NCI-H1694 treated with DMSO at 0.1 percent for 48 hours (cell line): ENCODE results near the gene EFS.
A peak's percentile ranks its signal among the peaks of the same experiment; 100 is the strongest.
"Not testable (repeated sequence)": the region's sequence is repeated elsewhere in the genome, so short reads cannot be mapped to it uniquely, and the experiment has no call there.

Source experiments
- DNase-seq: peaks from one replicate; lab custom pipeline; 2025; lab: John Stamatoyannopoulos, UW

The EFS gene

DNA sequence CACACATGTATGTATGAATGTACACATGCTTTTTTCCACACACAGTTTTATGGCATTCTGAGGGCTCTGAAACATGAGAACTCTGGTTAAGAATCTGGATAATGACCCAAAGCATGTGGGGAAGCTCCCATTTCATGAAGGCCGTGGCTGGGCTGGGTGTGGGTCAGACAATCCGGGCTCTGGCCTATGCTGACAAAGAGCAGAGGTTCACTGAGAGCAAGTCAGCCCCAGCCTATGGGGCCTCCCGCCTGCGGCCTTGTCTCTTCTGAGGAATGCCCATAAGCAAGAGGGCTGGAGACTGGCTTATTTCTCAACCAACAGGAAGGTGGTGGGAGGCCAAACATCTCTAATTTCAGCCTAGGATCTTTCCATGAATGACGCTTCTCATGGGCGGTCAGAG lies 34.6 kb upstream of the EFS start:
- DNase-seq: no peak

DNA sequence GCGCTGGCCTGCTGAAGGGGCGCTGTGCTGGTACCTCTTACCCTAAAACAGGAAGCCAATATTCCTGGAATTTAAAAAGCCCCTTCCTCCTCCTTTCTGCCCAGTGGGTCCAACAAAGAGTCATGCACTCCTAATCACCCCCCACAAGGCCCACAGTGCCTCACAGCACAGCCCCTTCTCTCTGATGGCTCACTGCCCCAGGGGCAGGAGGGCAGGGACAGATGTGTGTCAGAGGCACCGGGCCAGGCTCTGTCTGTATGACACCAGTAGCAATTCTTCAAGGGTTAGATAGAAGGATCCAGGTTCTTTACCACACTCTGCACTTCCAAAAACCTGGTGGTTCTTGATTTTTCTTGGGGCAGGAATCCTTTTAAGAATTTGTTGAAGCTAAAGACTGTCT lies 34.2 kb upstream of the EFS start:
- DNase-seq: no peak

DNA sequence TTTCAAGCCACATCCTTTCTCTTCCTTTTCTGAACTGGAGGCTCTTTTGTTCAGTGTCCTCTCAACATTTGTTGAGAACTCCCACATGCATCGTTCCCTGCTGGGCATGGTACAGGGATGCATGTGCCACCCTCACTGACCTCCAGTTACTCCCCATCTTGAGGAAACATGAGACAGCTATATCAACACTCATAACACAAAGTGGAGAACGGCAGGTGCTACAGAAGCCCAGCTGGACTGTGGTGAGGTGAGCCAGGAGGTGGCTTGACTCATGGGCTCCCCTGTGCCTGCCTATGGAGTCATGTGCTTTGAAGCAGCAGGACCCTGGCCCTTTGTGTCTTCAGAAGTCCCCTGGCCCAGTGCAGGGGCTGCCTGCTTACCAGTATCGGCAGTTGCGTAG lies 33.4 kb upstream of the EFS start:
- DNase-seq: no peak

DNA sequence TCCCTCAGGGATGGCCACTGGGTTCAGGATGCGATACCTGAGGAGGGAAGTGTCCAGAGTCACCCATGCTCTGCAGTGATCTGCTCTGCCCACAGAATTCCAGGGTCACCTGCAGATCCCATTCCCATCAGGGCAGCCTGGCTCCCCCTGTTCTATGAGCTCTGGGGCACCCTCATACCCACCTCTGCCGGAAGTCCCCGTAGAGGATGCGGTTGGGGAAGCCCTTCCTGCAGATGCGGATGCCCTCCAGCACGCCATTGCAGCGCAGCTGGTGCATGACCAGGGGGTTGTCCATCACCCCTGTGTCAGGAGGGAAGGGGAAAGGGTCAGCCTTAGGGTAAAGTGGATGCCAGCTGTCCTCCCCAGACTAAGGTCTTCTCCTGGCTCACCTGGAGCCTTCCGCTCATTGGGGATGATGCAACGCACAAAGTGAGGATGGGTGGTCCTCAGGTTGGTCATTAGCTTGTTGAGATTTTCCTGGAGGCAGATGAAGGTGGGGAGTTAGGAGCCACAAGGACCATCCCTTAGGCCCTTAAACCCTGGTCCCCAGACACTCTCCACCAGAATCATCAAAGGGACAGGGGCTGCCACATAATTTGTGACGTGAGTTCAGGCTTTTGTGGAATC lies 31.9 kb upstream of the EFS start:
- no peak for DNase-seq

DNA sequence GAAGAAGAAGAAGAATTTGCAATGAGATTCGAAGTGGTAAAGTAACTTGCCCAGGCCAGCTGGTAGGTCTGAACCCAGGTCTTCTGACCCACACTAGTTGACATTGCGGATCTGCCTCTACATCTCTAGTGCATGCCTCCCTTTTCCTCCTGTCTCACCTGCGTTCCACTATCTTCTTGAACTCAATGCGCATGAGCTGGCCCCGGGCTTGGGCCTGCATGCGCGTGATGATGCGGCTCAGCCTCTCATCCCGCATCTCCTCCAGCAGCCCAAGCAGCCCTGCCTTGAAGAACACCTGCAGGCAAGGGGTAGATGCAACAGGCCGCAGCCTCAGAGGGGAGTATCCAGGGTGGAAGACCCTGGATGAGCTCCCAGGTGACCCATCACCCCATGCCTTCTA lies 31.2 kb upstream of the EFS start:
- DNase-seq: no peak

DNA sequence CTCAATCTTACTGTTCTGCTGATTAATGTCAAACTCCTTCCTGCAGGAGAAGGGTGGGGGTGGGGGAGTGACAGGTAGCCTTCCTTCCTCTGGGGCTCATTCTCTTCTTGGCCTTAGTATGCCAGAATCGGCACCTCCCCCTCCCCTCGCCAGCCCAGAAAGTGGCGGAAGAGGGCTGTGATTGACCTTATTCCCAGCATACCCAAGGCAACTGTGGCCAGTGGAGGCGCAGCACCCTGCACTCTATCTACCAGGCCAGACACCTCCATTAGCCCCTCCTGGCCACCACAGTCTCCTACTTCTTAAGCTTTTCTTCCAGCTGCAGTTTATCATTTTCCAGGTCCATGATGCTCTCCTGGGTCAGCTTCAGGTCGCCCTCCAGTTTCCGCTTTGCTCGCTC lies 27.6 kb upstream of the EFS start:
- no peak for DNase-seq

DNA sequence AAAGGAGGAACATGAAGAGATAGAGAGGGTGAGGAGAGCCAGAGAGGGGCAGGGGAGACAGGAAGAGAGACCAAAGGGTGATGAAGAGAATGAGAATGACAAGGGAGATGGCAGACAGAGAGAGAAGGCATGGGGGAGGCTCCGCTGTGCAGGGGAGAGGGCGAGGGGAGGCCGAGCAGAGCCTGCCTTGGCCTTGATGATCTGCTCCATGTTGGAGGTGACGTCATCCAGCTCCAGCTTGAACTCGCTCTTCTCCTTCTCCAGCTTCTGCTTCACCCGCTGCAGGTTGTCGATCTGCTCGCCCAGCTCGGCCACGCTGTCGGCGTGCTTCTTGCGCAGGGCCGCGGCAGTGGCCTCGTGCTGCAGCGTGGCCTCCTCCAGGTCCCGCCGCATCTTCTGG lies 24.9 kb upstream of the EFS start:
- not testable (repeated sequence) for DNase-seq

DNA sequence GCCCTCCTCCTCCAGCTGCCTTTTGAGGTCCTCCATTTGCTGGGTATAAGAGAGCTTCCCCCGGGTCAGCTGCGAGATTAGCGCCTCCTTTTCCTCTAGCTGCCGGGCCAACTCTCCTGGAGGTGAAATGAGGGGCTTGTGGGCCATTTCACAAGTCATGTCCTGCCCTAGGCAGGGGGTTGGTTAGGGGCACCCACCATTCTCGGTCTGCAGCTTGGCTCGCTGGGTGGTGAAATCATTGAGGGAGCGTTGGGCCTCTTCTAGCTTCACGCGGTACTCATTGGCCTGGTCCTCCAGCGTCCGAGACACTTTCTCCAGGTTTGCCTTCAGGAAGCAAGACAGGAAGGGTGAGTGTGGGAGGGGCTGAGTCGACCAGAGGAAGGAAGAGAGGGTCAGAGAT lies 24.4 kb upstream of the EFS start:
- no peak for DNase-seq

DNA sequence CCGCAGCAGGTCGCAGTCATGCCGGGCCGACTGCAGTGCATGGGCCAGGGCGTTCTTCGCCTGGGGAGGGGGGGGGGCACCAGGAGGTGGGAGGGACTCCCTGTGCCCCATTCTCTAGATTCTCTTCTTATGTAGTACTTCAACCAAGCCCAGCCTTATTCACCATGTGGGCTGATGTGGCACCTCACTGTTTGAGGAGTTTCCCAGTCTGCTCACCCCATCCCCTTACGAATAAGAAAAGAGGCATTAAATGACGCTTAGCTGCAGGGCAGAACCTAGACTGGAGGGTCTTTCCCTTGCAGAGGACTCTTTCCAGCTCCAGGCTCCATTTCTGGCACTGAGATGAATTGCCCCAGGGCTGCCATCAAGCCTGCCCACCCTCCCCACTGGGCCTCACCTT lies 24.0 kb upstream of the EFS start:
- no peak for DNase-seq

DNA sequence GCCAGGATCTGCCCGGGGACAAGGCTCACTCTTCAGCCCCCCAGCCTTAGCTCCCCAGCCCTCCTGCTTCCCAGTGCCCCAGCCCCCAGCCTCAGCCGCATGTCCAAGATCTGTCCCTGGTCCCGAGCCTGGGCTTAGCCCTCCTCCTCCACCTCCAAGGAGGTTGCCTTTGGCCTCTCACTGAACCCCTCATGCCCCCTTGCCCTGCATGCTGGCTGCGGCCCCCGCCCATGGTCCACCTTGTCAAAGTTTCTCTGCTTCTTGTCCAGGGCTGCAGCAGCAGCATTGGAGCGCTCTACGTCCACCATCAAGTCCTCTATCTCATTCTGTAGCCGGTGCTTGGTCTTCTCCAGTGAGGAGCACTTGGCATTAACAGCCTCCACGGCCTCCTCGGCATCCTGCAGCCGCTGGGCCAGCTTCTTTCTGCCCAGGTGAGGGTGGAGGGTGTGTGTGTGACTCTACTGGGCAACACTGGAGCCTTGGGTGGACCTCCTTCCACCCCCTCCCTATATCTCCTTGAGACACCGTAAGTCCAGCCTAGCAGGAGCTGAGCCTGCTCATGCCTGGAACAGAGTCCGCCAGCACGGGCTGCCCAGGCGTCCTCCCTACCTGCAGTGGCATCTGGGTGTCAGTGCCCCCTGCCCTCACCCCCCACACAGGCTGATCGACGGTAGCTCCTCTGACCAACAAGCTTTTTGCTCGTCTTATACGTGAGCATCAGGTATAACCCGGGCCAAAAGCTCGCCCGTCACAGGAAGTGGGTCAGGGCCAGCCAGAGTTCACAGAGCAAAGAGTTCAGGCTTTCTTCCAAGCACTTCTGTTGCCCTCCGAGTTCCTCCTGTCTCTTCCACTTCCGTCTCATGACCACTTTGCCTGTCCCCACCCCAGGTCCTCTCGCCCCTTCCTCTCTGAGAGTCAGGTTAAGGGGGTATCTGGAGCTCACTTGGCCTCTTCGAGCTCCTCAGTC lies 23.2 kb upstream of the EFS start:
- no peak for DNase-seq

DNA sequence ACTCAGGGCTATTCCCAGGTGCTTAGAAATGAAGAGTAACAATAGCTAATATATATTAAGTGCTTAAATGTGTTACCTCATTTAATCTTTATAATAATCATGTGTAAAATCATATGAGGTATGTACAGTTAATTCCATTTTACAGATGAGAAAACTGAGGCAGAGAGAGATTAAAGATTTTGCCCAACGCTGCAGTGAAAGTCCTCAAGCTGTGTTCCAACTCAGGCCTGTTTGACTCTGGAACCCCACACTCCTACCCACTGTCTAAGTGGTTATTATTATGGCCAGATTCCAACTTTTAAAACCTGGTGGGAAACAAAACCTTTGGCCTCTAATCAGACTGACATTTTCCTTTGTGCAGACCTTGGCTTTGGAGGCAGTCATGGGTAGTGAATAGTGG lies 22.0 kb upstream of the EFS start:
- no peak for DNase-seq

DNA sequence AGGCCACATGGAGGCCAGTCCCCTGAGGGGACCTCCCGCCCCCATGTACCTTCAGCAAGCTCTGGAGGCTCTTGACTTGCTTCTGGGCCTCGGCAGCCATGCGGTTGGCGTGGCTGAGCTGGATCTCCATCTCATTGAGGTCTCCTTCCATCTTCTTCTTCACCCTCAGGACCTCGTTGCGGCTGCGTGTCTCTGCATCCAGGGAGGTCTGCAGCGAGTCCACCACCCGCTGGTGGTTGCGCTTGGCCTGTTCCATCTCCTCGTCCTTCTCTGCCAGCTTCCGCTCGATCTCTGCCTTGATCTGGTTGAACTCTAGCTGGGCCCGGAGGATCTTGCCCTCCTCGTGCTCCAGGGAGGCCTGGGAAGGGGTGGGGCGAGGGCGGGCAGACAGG lies 21.3 kb upstream of the EFS start:
- not testable (repeated sequence) for DNase-seq

DNA sequence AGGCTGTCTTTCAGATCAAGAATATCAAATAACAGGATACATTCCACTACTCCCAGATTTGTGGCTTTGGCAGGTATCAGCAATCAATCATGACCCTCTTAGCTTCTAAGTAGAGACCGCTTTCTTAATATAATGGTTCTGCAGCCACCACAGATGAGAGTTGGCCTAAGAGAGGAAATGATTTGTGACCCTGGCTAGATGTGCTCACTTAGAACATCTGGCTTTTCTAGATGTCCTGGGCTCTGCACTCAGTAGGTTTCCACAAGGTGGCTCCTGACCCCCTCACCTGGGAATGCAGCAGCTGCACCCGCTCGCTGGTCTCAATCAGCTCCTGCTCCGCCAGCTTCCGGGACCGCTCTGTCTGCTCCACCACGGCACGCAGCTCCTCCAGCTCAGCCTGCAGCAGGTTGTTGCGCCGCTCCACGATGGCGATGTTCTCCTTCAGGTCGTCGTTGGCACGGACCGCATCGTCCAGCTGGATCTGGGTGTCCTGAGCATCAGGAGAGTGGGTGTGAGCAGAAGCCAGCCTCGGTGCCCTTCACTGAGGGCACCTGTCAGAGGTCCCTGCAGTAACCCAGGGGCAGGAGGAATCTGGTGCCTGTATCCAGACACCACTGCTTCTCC lies 20.8 kb upstream of the EFS start:
- no peak for DNase-seq

DNA sequence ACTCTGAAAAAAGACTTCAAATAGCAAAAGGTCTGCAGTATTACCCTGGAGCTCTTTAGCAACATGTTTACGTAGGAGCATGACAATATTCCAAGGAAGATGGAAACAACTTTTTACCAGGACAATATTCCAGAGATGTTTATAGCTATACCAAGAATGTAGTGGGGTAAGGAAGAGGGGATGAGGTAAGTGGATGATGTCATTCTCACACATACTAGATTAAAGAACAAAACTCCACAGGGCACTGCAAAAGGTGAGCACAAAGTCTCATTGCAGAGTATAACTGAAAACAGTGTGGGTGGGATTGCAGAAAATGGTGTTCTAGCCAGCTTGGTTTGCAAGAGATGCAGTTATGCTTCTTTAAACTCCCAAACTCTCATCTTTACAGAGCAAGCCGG lies 20.3 kb upstream of the EFS start:
- DNase-seq: no peak

DNA sequence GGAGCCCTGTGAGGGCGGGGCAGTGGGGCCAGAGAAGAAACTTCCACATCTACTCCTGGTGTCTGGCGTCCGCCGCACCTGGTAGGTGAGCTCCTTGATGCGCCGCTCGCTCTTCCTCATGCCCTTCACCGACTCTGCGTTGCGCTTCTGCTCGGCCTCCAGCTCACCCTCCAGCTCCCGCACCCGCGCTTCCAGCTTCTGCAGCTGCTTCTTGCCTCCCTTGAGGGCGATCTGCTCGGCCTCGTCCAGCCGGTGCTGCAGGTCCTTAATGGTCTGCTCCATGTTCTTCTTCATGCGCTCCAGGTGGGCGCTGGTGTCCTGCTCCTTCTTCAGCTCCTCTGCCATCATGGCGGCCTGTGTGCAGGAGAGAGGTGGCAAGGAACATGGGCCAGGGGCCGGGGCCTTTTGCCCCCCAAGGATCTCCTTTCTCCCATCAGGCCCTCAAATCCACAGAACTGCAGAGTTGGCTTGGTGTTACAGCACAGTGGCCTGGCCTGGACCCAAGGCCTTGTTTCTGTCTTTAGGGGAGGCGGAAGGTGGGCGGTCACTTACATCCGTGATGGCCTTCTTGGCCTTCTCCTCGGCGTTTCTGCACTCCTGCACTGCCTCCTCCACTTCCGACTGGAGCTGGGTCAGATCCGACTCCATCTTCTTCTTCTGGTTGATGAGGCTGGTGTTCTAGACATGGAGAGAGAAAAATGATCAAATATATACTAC lies 19.6 kb upstream of the EFS start:
- no peak for DNase-seq

DNA sequence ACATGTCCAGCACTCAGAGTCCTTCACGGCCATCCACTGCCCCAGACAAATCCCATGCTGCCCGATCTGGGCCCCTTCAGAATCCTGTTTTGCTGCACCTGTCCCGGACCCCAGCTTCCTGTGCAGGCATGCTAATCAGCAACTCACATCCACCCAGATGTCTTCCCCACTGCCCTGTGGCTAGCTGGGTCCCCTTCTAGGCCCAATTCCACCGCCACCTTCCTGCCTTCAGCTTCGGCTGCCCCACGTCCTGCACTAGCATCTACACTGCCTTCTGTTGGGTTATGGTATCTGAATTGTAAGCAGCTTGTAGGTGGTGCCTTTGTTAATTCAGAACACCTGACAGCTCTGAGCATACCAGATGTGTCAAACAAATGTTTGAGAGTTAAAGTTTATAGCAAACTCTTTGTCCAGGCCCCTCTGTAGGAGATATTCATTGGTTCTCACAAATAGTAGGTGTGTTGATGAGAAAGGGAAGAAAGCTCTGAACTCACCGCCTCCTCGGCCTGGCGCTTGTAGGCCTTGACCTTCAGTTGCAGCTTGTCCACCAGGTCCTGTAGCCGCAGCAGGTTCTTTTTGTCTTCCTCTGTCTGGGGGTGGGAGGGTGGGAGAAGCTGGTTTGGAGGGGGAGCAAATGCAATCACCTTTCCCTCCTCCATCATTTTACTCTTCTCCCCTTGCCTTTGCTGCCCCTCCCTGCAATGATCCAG lies 17.9 kb upstream of the EFS start:
- no peak for DNase-seq

DNA sequence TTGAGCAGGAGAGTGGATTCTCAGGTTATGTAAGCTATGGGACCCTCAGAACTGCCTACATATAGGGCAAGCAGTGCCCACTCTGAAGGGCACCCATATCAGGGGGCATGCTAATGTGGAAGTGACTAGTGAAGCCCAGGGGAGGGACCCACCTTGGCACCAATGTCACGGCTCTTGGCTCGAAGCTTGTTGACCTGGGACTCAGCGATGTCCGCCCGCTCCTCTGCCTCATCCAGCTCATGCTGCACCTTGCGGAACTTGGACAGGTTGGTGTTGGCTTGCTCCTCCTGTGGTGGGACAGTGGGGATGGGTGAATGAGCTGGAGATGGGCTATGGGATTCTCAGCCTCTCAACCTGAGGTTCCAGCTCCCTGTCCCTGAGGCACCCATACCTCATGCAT lies 17.3 kb upstream of the EFS start:
- DNase-seq: no peak

DNA sequence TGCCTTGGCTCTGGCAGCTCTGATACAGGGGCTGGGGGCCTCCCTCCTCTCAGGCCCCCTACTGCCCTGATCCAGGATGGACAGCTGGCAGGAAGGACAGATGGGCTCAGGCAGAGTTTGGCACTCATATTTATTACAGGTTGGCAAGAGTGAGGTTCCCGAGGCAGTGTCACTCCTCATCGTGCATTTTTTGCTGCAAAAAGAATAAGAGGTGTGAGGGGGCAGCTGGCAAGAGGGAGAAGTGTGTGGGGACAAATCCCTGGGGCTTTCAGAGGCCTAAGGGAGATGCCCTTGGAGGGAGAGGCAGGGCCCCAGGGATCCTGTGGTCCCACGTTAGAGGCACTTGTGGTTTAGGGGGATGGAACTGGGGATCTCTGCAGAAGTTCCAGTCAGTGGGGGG lies 16.9 kb upstream of the EFS start:
- DNase-seq: peak; percentile 30

DNA sequence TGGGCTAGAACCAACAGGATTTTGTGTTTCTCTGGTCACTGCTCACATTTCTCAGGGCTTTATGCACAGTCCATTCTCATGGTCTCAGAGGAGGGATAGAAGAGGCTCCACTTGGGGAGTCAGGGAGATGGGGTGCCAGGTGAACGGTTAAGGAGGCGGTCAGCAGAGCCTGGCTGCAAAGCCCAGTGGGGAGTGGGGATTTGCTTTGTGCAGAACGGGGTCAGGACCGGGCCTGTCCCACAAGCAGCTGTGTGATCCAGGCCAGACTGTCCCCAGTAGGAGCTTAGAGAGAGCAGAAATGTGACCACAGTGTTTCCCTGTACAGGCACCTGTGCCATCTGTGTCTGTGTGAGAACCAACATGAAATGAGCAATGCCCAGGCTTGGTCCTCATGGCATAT lies 16.0 kb upstream of the EFS start:
- DNase-seq: no peak

DNA sequence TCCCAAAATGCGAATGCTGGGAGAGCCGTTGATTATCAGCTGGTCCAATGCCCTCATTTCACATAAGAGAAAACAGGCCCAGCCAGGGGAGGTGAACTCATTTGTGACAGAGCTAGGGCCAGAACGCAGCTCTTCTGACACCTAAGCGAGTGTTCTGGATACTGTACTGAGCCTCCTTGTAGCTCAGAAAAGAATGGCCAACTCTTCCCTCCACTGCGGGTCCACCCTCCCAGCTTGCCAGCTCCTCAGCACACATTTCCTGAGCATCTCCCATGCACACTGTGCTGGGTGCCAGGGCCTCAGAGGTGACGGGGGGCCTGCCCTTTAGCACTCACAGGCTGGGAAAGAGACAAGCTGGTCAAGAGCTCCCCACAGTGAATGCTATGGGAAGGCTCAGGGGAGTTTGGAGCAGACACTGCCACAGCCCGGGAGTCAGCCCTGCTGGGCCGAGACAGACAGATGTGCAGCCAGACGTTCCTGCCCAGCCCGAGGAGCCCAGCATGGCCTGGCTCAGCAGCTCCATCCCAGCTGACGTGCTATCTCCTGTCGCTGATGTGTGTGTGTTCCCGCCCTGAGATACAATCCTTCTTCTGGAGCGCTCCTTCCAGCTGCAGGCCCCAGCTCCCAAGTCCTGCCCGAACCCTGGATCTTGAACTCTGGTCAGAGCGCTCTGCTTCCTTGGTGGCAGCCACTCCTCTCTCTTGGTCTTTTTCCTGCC lies 15.4 kb upstream of the EFS start:
- no peak for DNase-seq
